Measurements from ENCODE around the gene GSC2. TPM values are rescaled to one million over a fixed set of nuclear protein-coding genes. Genes with fewer than 3 reads are reported as not detected.

Gene GSC2
- total RNA-seq, 2 donors from 2014 or later = 11.9 TPM; not detected in 1

- 98% methylated on average over 4 of the region's 4 CpGs for WGBS
- Histone ChIP-seq H3K27me3 (replicated peaks; ENCODE audit: insufficient read depth) (no peaks in the 10 kb centered on the region), H3K9me3 (no peaks in the 10 kb centered on the region), H3K4me1 (replicated peaks) (peaks cover 4% of the 10 kb centered on the region), H3K36me3 (no peaks in the 10 kb centered on the region), H3K27ac (no peak overlapping the region), H3K4me3 (no peak overlapping the region)
- intact Hi-C loops (cut with DNase I) = no loop called here
- no peak for DNase-seq (ENCODE audit: low spot score)
- TF ChIP-seq, protein P1, sequence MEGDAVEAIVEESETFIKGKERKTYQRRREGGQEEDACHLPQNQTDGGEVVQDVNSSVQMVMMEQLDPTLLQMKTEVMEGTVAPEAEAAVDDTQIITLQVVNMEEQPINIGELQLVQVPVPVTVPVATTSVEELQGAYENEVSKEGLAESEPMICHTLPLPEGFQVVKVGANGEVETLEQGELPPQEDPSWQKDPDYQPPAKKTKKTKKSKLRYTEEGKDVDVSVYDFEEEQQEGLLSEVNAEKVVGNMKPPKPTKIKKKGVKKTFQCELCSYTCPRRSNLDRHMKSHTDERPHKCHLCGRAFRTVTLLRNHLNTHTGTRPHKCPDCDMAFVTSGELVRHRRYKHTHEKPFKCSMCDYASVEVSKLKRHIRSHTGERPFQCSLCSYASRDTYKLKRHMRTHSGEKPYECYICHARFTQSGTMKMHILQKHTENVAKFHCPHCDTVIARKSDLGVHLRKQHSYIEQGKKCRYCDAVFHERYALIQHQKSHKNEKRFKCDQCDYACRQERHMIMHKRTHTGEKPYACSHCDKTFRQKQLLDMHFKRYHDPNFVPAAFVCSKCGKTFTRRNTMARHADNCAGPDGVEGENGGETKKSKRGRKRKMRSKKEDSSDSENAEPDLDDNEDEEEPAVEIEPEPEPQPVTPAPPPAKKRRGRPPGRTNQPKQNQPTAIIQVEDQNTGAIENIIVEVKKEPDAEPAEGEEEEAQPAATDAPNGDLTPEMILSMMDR (IDR thresholded peaks at IDR 0.05) = no peak
- TF ChIP-seq POLR2A (IDR thresholded peaks at IDR 0.05) = no peak
- TF ChIP-seq POLR2AphosphoS5 (IDR thresholded peaks at IDR 0.05) = no peak
These were observed 35.0 kb downstream of the GSC2 start for GRCh38 chr22:19114984-19115552.

- TF ChIP-seq POLR2A (IDR thresholded peaks at IDR 0.05) (no peak), POLR2AphosphoS5 (IDR thresholded peaks at IDR 0.05) (no peak)
- TF ChIP-seq, protein P1 (IDR thresholded peaks at IDR 0.05) = no peak
- peaks cover 5% of the 10 kb centered on the region for H3K4me1 ChIP-seq (replicated peaks)
- WGBS = 100% methylated on average over 5 of the region's 5 CpGs
These were observed 36.7 kb downstream of the GSC2 start for GRCh38 chr22:19113429-19113828.

DNA sequence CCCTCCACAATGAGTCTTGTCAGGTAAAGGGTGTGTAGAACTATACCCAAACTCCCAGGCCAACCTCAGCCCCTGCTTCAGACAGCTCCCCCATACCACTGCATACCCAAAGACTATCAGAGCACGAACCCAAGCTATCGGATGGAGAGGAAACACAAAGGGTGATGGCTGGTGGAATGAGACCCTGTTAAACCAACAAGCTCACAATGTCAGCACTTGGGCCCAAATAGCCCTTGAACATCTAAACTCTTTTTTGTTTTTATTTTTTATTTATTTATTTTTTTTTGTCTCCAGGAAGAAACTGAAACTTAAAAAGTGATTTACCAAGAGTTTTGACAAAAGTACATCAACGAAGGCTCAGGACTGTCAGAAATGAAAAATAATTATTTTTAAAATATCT lies 38.5 kb downstream of the GSC2 start:
- 95% methylated on average over 3 of the region's 3 CpGs for WGBS
- Histone ChIP-seq H3K36me3 (no peaks in the 10 kb centered on the region), H3K9me3 (no peaks in the 10 kb centered on the region), H3K4me3 (no peak overlapping the region), H3K27ac (no peak overlapping the region), H3K27me3 (replicated peaks; ENCODE audit: insufficient read depth) (no peaks in the 10 kb centered on the region), H3K4me1 (replicated peaks) (peaks cover 5% of the 10 kb centered on the region)
- DNase-seq (ENCODE audit: low spot score) = no peak
- intact Hi-C loops (cut with DNase I) = no loop called here
- TF ChIP-seq POLR2AphosphoS5 (IDR thresholded peaks at IDR 0.05) = no peak
- no peak for TF ChIP-seq POLR2A (IDR thresholded peaks at IDR 0.05)
- TF ChIP-seq, protein P1 (IDR thresholded peaks at IDR 0.05) = no peak

More at GRCh38 chr22:19113429-19113828, 36.7 kb downstream of the GSC2 start:
- Histone ChIP-seq H3K9me3 (no peaks in the 10 kb centered on the region), H3K36me3 (no peaks in the 10 kb centered on the region), H3K4me3 (no peak overlapping the region), H3K27ac (no peak overlapping the region), H3K27me3 (replicated peaks; ENCODE audit: insufficient read depth) (no peaks in the 10 kb centered on the region)
- DNase-seq (ENCODE audit: low spot score) = no peak
- intact Hi-C loops (cut with DNase I) = no loop called here

GRCh38 chr22:19111140-19111539 lies 39.0 kb downstream of the GSC2 start:
- H3K4me1 ChIP-seq (replicated peaks) = peaks cover 5% of the 10 kb centered on the region
- H3K4me3 ChIP-seq = no peak overlapping the region
- H3K9me3 ChIP-seq = no peaks in the 10 kb centered on the region
- TF ChIP-seq POLR2A (IDR thresholded peaks at IDR 0.05) (no peak), POLR2AphosphoS5 (IDR thresholded peaks at IDR 0.05) (no peak)
- TF ChIP-seq, protein P1 (IDR thresholded peaks at IDR 0.05) = no peak
- DNase-seq (ENCODE audit: low spot score) = no peak
- H3K36me3 ChIP-seq = no peaks in the 10 kb centered on the region
- WGBS = 89% methylated on average over 3 of the region's 3 CpGs
- intact Hi-C loops (cut with DNase I) = no loop called here
- no peak overlapping the region for H3K27ac ChIP-seq
- H3K27me3 ChIP-seq (replicated peaks; ENCODE audit: insufficient read depth) = no peaks in the 10 kb centered on the region

- no peak for DNase-seq (ENCODE audit: low spot score)
- intact Hi-C loops (cut with DNase I) = no loop called here
- Histone ChIP-seq H3K4me3 (no peak overlapping the region), H3K4me1 (replicated peaks) (peaks cover 5% of the 10 kb centered on the region), H3K9me3 (no peaks in the 10 kb centered on the region), H3K27ac (no peak overlapping the region), H3K36me3 (no peaks in the 10 kb centered on the region), H3K27me3 (replicated peaks; ENCODE audit: insufficient read depth) (no peaks in the 10 kb centered on the region)
- TF ChIP-seq POLR2AphosphoS5 (IDR thresholded peaks at IDR 0.05) = no peak
- TF ChIP-seq, protein P1 (IDR thresholded peaks at IDR 0.05) = no peak
- no peak for TF ChIP-seq POLR2A (IDR thresholded peaks at IDR 0.05)
These were observed 39.4 kb downstream of the GSC2 start for GRCh38 chr22:19110646-19111045.

Measured in prostate gland (tissue), 2 donors.